ENCODE data around the gene DEPDC1B.

GRCh38 chr5:60639544-60639943 lies 60.4 kb downstream of the DEPDC1B start:
- TF ChIP-seq ZNF423 (tag by site-specific recombination; IDR thresholded peaks at IDR 0.05) (no peak), MEIS1 (CRISPR knock-in tag; IDR thresholded peaks at IDR 0.05; ENCODE audit: borderline replicate concordance) (no peak), CTCF (tag by site-specific recombination; IDR thresholded peaks at IDR 0.05) (no peak), ZBTB1 (tag by site-specific recombination; IDR thresholded peaks at IDR 0.05) (no peak)
